HL-60 (cell line): ENCODE data around the gene PEAK3.

Experiments
- CTCF ChIP-seq: IDR thresholded peaks from one replicate; pipeline ENCODE4 v1.5.1; 2011; ENCODE audit warnings: low read length, control low read depth, inconsistent platforms; ENCODE audit not compliant: insufficient read depth
- GABPA ChIP-seq: IDR thresholded peaks from 2 replicates; pipeline ENCODE4 v1.6.1; 2012; ENCODE audit warnings: low read depth
- POLR2AphosphoS5 ChIP-seq: IDR thresholded peaks from 2 replicates; pipeline ENCODE4 v1.6.1; 2012; ENCODE audit warnings: low read depth

DNA sequence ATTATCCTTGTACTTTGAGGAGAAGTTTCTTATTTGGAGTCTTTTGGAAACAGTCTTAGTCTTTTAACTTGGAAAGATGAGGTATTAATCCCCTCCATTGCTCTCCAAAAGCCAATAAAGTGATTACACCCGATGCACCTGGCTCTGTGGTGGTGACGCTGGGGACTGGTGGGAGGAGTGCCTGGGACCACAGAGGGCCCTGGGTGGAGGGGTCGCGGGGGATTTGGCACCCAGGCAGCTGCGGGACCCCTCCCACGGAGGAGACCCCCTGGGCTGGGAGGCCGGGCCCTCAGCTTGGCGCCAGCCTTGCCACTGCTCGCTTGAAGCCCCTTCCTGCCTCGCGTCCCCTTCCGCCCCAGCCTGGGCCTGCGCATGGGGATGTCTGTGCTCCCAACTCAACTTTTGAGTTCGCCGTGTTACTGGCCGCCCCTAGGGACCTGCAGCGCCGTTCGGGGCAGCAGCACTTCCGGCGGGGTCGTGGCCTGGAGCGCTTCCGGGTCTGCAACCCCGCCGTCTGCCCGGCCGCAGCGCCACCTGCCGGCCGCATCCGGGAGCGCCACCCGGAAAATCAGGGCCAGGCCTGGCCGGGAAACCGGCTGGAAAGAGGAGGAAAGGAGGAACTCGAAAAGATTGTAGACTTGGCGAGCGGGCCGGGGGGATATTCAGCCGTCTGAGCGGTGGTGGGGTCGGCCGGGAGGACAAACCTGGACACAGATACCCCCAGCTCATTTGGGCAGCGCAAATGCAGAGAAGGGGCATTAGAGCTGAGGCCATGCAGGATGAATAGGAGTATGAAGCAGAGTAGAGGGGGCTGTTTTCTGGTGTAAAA is 8.4 kb downstream of the PEAK3 start:
- TF ChIP-seq CTCF (peak; percentile 49), GABPA (peak; percentile 96), POLR2AphosphoS5 (peak; percentile 97)
